SIG-M5 treated with dmso at 0.1 percent for 504 hours (cell line): ENCODE measurements around the gene SWAP70.
A peak's percentile ranks its signal among the peaks of the same experiment; 100 is the strongest.

Experiments used
- DNase-seq: peaks from one replicate; lab custom pipeline; 2025; ENCODE audit not compliant: unreplicated experiment; lab: John Stamatoyannopoulos, UW

The SWAP70 gene

GRCh38 chr11:9748361-9748970 is 84.6 kb downstream of the SWAP70 start:
- peak; percentile 85 for DNase-seq

GRCh38 chr11:9750551-9750950 is 86.7 kb downstream of the SWAP70 start:
- no peak for DNase-seq

GRCh38 chr11:9752091-9752490 is 88.2 kb downstream of the SWAP70 start:
- no peak for DNase-seq

- peak; percentile 49 for DNase-seq
Measured at GRCh38 chr11:9753021-9753420, 89.1 kb downstream of the SWAP70 start.

GRCh38 chr11:9754010-9754471 is 90.2 kb downstream of the SWAP70 start:
- DNase-seq: no peak

- DNase-seq: no peak
Measured at GRCh38 chr11:9755561-9756185, 91.8 kb downstream of the SWAP70 start.

GRCh38 chr11:9756461-9756860 is 92.6 kb downstream of the SWAP70 start:
- no peak for DNase-seq

- no peak for DNase-seq
Measured at GRCh38 chr11:9756878-9757277, 93.0 kb downstream of the SWAP70 start.

GRCh38 chr11:9757809-9758636 is 94.1 kb downstream of the SWAP70 start:
- DNase-seq: peak; percentile 69

GRCh38 chr11:9758637-9759518 is 95.0 kb downstream of the SWAP70 start:
- DNase-seq: peak; percentile 54

GRCh38 chr11:9759519-9760192 is 95.8 kb downstream of the SWAP70 start:
- peak; percentile 95 for DNase-seq

GRCh38 chr11:9760193-9760575 is 96.3 kb downstream of the SWAP70 start:
- no peak for DNase-seq

- DNase-seq: no peak
Measured at GRCh38 chr11:9761441-9761945, 97.6 kb downstream of the SWAP70 start.

GRCh38 chr11:9762531-9762930 is 98.7 kb downstream of the SWAP70 start:
- DNase-seq: no peak

GRCh38 chr11:9763301-9763700 is 99.4 kb downstream of the SWAP70 start:
- DNase-seq: no peak

GRCh38 chr11:9765320-9766101 is 101.6 kb downstream of the SWAP70 start:
- DNase-seq: no peak

- DNase-seq: no peak
Measured at GRCh38 chr11:9769621-9770020, 105.7 kb downstream of the SWAP70 start.

GRCh38 chr11:9771071-9771511 is 107.2 kb downstream of the SWAP70 start:
- DNase-seq: no peak

GRCh38 chr11:9772218-9772617 is 108.3 kb downstream of the SWAP70 start:
- no peak for DNase-seq
